Measurements from ENCODE around the gene PPOX.
A peak's percentile ranks its signal among the peaks of the same experiment; 100 is the strongest.

DNA sequence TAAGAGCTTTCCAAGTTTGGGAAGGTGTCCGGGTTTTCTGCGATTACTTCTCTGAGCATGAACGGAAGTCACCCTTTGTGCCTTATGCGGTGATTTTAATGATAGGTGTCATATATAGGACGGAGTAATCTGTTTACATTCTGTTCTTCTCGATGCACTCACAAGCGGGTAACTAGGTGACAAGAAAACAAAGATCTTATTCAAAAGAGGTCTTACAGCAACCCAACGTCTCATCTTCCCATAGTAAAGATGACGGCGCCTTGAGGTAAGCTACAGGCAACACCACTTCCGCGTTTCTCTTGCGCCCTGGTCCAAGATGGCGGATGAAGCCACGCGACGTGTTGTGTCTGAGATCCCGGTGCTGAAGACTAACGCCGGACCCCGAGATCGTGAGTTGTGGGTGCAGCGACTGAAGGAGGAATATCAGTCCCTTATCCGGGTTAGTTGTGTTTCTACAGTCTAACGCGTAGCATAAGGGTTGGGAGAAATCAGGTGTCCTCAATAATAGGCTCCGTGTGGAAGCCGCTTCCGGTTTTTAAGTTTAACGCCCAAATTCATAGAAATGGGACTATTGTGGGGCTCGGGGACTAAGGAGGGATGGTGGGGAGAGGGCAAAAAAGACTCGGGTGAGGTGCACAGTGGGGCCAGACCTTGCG is 12.4 kb upstream of the PPOX start, which contains the start of gene UFC1:
- TF ChIP-seq, protein P1, sequence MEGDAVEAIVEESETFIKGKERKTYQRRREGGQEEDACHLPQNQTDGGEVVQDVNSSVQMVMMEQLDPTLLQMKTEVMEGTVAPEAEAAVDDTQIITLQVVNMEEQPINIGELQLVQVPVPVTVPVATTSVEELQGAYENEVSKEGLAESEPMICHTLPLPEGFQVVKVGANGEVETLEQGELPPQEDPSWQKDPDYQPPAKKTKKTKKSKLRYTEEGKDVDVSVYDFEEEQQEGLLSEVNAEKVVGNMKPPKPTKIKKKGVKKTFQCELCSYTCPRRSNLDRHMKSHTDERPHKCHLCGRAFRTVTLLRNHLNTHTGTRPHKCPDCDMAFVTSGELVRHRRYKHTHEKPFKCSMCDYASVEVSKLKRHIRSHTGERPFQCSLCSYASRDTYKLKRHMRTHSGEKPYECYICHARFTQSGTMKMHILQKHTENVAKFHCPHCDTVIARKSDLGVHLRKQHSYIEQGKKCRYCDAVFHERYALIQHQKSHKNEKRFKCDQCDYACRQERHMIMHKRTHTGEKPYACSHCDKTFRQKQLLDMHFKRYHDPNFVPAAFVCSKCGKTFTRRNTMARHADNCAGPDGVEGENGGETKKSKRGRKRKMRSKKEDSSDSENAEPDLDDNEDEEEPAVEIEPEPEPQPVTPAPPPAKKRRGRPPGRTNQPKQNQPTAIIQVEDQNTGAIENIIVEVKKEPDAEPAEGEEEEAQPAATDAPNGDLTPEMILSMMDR (IDR thresholded peaks at IDR 0.05) = no peak
- TF ChIP-seq POLR2A (IDR thresholded peaks at IDR 0.05) (peak; percentile 61), POLR2AphosphoS5 (IDR thresholded peaks at IDR 0.05) (peak; percentile 42 to 74 (median 64)), EP300 (IDR thresholded peaks at IDR 0.05; ENCODE audit: low read depth) (no peak)
